WERI-Rb-1 (cell line): ENCODE results near the gene FREM2.

Experiments
- DNase-seq: peaks from one replicate; pipeline ENCODE4 v3.0.0-alpha.2; 2020
- H3K27ac ChIP-seq: fragments of 250-450 bp; sonication (Bioruptor Pico); 2 replicates; pipeline ENCODE4 v1.5.1; 2020; ENCODE audit warnings: mild to moderate bottlenecking, moderate library complexity
- H3K27me3 ChIP-seq: fragments of 250-450 bp; sonication (Bioruptor Pico); 2 replicates; pipeline ENCODE4 v1.5.1; 2021; ENCODE audit warnings: mild to moderate bottlenecking, low read depth, moderate library complexity; ENCODE audit not compliant: insufficient read depth, severe bottlenecking
- H3K36me3 ChIP-seq: fragments of 250-450 bp; sonication (Bioruptor Pico); 2 replicates; pipeline ENCODE4 v1.5.1; 2020; ENCODE audit warnings: mild to moderate bottlenecking, moderate library complexity
- H3K4me3 ChIP-seq: 2 replicates; pipeline ENCODE4 v1.5.1; 2011; ENCODE audit warnings: low read depth, mild to moderate bottlenecking, control low read depth, low read length
- H3K9me3 ChIP-seq: fragments of 250-450 bp; sonication (Bioruptor Pico); 2 replicates; pipeline ENCODE4 v1.5.1; 2021; ENCODE audit warnings: mild to moderate bottlenecking, moderate library complexity; ENCODE audit not compliant: severe bottlenecking
- CTCF ChIP-seq: IDR thresholded peaks from 2 replicates; pipeline ENCODE4 v1.5.1; 2011; ENCODE audit warnings: low read depth, mild to moderate bottlenecking, control low read depth, inconsistent platforms, low read length

FREM2 gene

GRCh38 chr13:38781539-38781938, 94.7 kb downstream of the FREM2 start:
- Histone ChIP-seq H3K9me3 (no peaks in the 10 kb centered on the region), H3K4me3 (no peak overlapping the region), H3K27me3 (no peaks in the 10 kb centered on the region), H3K27ac (no peak overlapping the region), H3K36me3 (no peaks in the 10 kb centered on the region)
- no peak for DNase-seq
- TF ChIP-seq CTCF, result no peak

GRCh38 chr13:38784036-38784880, 97.4 kb downstream of the FREM2 start:
- no peak for DNase-seq
- no peaks in the 10 kb centered on the region for H3K36me3 ChIP-seq
- H3K27me3 ChIP-seq, result no peaks in the 10 kb centered on the region
- H3K9me3 ChIP-seq, result no peaks in the 10 kb centered on the region
- H3K4me3 ChIP-seq, result no peak overlapping the region
- no peak overlapping the region for H3K27ac ChIP-seq
- TF ChIP-seq CTCF, result no peak

GRCh38 chr13:38785042-38785441, 98.2 kb downstream of the FREM2 start:
- DNase-seq, result no peak
- Histone ChIP-seq H3K9me3 (no peaks in the 10 kb centered on the region), H3K27ac (no peak overlapping the region), H3K4me3 (no peak overlapping the region), H3K36me3 (no peaks in the 10 kb centered on the region), H3K27me3 (no peaks in the 10 kb centered on the region)
- no peak for TF ChIP-seq CTCF

GRCh38 chr13:38785490-38785889, 98.6 kb downstream of the FREM2 start:
- Histone ChIP-seq H3K9me3 (no peaks in the 10 kb centered on the region), H3K36me3 (no peaks in the 10 kb centered on the region), H3K27ac (no peak overlapping the region), H3K4me3 (no peak overlapping the region), H3K27me3 (no peaks in the 10 kb centered on the region)
- no peak for DNase-seq
- no peak for TF ChIP-seq CTCF

GRCh38 chr13:38787550-38787949, 100.7 kb downstream of the FREM2 start:
- no peak overlapping the region for H3K4me3 ChIP-seq
- no peak for DNase-seq
- TF ChIP-seq CTCF, result no peak
- H3K27me3 ChIP-seq, result no peaks in the 10 kb centered on the region
- no peaks in the 10 kb centered on the region for H3K9me3 ChIP-seq
- H3K36me3 ChIP-seq, result no peaks in the 10 kb centered on the region
- H3K27ac ChIP-seq, result peak overlapping the region; percentile 64

GRCh38 chr13:38796890-38797289, 110.0 kb downstream of the FREM2 start:
- no peaks in the 10 kb centered on the region for H3K36me3 ChIP-seq
- no peak overlapping the region for H3K4me3 ChIP-seq
- no peak for DNase-seq
- H3K27ac ChIP-seq, result no peak overlapping the region
- no peaks in the 10 kb centered on the region for H3K9me3 ChIP-seq
- TF ChIP-seq CTCF, result no peak
- H3K27me3 ChIP-seq, result no peaks in the 10 kb centered on the region
